Measurements from ENCODE around the gene VSIG10. TPM values are rescaled to one million over a fixed set of nuclear protein-coding genes. Genes with fewer than 3 reads are reported as not detected.
A peak's percentile ranks its signal among the peaks of the same experiment; 100 is the strongest.

The VSIG10 gene
- total RNA-seq, 1 experiment from 2014 or later: 10.9 TPM

- ChIA-PET POLR2A (interaction anchor here (1.7 to 6.6 kb wide), 3 partner anchors 41 to 77 kb away, joined by 3 to 49 read pairs (median 23); partner anchors contain the start of genes PEBP1 and VSIG10), CTCF (interaction anchor here (1.1 to 1.3 kb wide), 2 partner anchors 184 to 317 kb away, joined by 4 to 7 read pairs; partner anchors contain the start of gene SUDS3)
- Mint-ChIP-seq H3K9me3 (ENCODE audit: unreplicated experiment) (no peaks in the 10 kb centered on the region), H3K4me1 (ENCODE audit: insufficient read depth, unreplicated experiment) (peaks cover 27% of the 10 kb centered on the region), H3K36me3 (ENCODE audit: insufficient read depth, unreplicated experiment) (peaks cover 18% of the 10 kb centered on the region), H3K27me3 (ENCODE audit: insufficient read depth, unreplicated experiment) (no peaks in the 10 kb centered on the region), H3K4me3 (ENCODE audit: unreplicated experiment) (no peak overlapping the region), H3K27ac (ENCODE audit: low read depth, unreplicated experiment) (peak overlapping the region; percentile 93)
- TF ChIP-seq CTCF (IDR thresholded peaks at IDR 0.05; ENCODE audit: unreplicated experiment): no peak
- no peak for DNase-seq (ENCODE audit: unreplicated experiment)
- intact Hi-C loops (cut with micrococcal nuclease): no loop called here
- no TSS peak for BruUV-seq (replicated peaks)
Measured at GRCh38 chr12:118058881-118059280, 44.9 kb downstream of the VSIG10 start.

- H3K9me3 Mint-ChIP-seq (ENCODE audit: unreplicated experiment): no peaks in the 10 kb centered on the region
- DNase-seq (ENCODE audit: unreplicated experiment): no peak
- no peaks in the 10 kb centered on the region for H3K27me3 Mint-ChIP-seq (ENCODE audit: insufficient read depth, unreplicated experiment)
- no TSS peak for BruUV-seq (replicated peaks)
- no peak overlapping the region for H3K27ac Mint-ChIP-seq (ENCODE audit: low read depth, unreplicated experiment)
- peaks cover 18% of the 10 kb centered on the region for H3K36me3 Mint-ChIP-seq (ENCODE audit: insufficient read depth, unreplicated experiment)
- intact Hi-C loops (cut with micrococcal nuclease): no loop called here
- TF ChIP-seq CTCF (IDR thresholded peaks at IDR 0.05; ENCODE audit: unreplicated experiment): no peak
- H3K4me3 Mint-ChIP-seq (ENCODE audit: unreplicated experiment): no peak overlapping the region
- CTCF ChIA-PET: interaction anchor here (0.6 to 1.1 kb wide), 4 partner anchors 74 to 183 kb away, joined by 3 to 6 read pairs (median 4); no protein-coding TSS in a partner anchor
- POLR2A ChIA-PET: interaction anchor here (0.8 to 1.7 kb wide), 2 partner anchors 41 to 62 kb away, joined by 3 read pairs; no protein-coding TSS in a partner anchor
- peaks cover 31% of the 10 kb centered on the region for H3K4me1 Mint-ChIP-seq (ENCODE audit: insufficient read depth, unreplicated experiment)
Measured at GRCh38 chr12:118058227-118058626, 45.6 kb downstream of the VSIG10 start.

- H3K36me3 Mint-ChIP-seq (ENCODE audit: insufficient read depth, unreplicated experiment): peaks cover 19% of the 10 kb centered on the region
- peaks cover 42% of the 10 kb centered on the region for H3K4me1 Mint-ChIP-seq (ENCODE audit: insufficient read depth, unreplicated experiment)
- H3K27me3 Mint-ChIP-seq (ENCODE audit: insufficient read depth, unreplicated experiment): no peaks in the 10 kb centered on the region
- ChIA-PET POLR2A (interaction anchor here (0.6 to 1.0 kb wide), 3 partner anchors 8 to 1496 kb away, joined by 3 to 4 read pairs (median 3); no protein-coding TSS in a partner anchor), CTCF (interaction anchor here (0.5 to 1.2 kb wide), 9 partner anchors 10 to 881 kb away, joined by 3 to 7 read pairs (median 3); no protein-coding TSS in a partner anchor)
- TF ChIP-seq CTCF (IDR thresholded peaks at IDR 0.05; ENCODE audit: unreplicated experiment): no peak
- no peak overlapping the region for H3K4me3 Mint-ChIP-seq (ENCODE audit: unreplicated experiment)
- intact Hi-C loops (cut with micrococcal nuclease): no loop called here
- no TSS peak for BruUV-seq (replicated peaks)
- H3K9me3 Mint-ChIP-seq (ENCODE audit: unreplicated experiment): no peaks in the 10 kb centered on the region
- no peak for DNase-seq (ENCODE audit: unreplicated experiment)
- no peak overlapping the region for H3K27ac Mint-ChIP-seq (ENCODE audit: low read depth, unreplicated experiment)
Measured at GRCh38 chr12:118055865-118056773, 47.7 kb downstream of the VSIG10 start.

- no TSS peak for BruUV-seq (replicated peaks)
- Mint-ChIP-seq H3K27ac (ENCODE audit: low read depth, unreplicated experiment) (no peak overlapping the region), H3K4me1 (ENCODE audit: insufficient read depth, unreplicated experiment) (peaks cover 42% of the 10 kb centered on the region), H3K27me3 (ENCODE audit: insufficient read depth, unreplicated experiment) (no peaks in the 10 kb centered on the region), H3K9me3 (ENCODE audit: unreplicated experiment) (no peaks in the 10 kb centered on the region), H3K36me3 (ENCODE audit: insufficient read depth, unreplicated experiment) (peaks cover 28% of the 10 kb centered on the region), H3K4me3 (ENCODE audit: unreplicated experiment) (no peak overlapping the region)
- POLR2A ChIA-PET: no interaction called here
- peak; percentile 33 for TF ChIP-seq CTCF (IDR thresholded peaks at IDR 0.05; ENCODE audit: unreplicated experiment)
- CTCF ChIA-PET: interaction anchor here (0.6 to 1.7 kb wide), 11 partner anchors 9 to 880 kb away, joined by 3 to 7 read pairs (median 5); no protein-coding TSS in a partner anchor
- intact Hi-C loops (cut with micrococcal nuclease): no loop called here
- DNase-seq (ENCODE audit: unreplicated experiment): peak; percentile 47
Measured at GRCh38 chr12:118055144-118055557, 48.7 kb downstream of the VSIG10 start.
